CD14-positive monocyte (primary cell): ENCODE measurements around the gene SLC25A25. TPM values are rescaled to one million over a fixed set of nuclear protein-coding genes. Genes with fewer than 3 reads are reported as not detected.

Source experiments
- DNase-seq, 3 donors: peaks; one replicate each; pipeline ENCODE4 v3.0.0-alpha.2; 2011 to 2022
- H2AFZ ChIP-seq: 2 replicates; pipeline ENCODE4 v1.6.0; 2012; ENCODE audit warnings: mild to moderate bottlenecking, low read depth, low read length, inconsistent platforms; ENCODE audit not compliant: insufficient read depth, poor library complexity, severe bottlenecking
- H3K27ac ChIP-seq, 2 donors: 1 replicate in 1 of 2; 2 replicates in 1 of 2; pipeline ENCODE4 v1.5.1; 2012 to 2013; ENCODE audit warnings: low read length in 2 of 2, control low read depth in 1 of 2, inconsistent platforms in 1 of 2, low read depth in 1 of 2, mild to moderate bottlenecking in 1 of 2
- H3K27me3 ChIP-seq, 2 donors: one replicate each; pipeline versions ENCODE4 v1.6.0 to v1.6.1; 2011 to 2013; ENCODE audit warnings: low read length in 2 of 2; ENCODE audit not compliant: control insufficient read depth in 2 of 2, insufficient read depth in 2 of 2
- H3K36me3 ChIP-seq, 2 donors: replicated peaks in 1 of 2; 1 replicate in 1 of 2; 2 replicates in 1 of 2; pipeline versions ENCODE4 v1.5.1 to v1.6.1; 2012 to 2013; ENCODE audit warnings: low read length in 2 of 2, control low read depth in 1 of 2, inconsistent platforms in 1 of 2, mild to moderate bottlenecking in 1 of 2; ENCODE audit not compliant: insufficient read depth in 2 of 2, control insufficient read depth in 1 of 2
- H3K4me1 ChIP-seq, 2 donors: 1 replicate in 1 of 2; 2 replicates in 1 of 2; pipeline versions ENCODE4 v1.5.1 to v1.6.1; 2012 to 2013; ENCODE audit warnings: low read length in 2 of 2, control low read depth in 1 of 2, inconsistent platforms in 1 of 2, mild to moderate bottlenecking in 1 of 2, moderate library complexity in 1 of 2; ENCODE audit not compliant: insufficient read depth in 2 of 2, control insufficient read depth in 1 of 2
- H3K4me2 ChIP-seq: replicated peaks from 2 replicates; pipeline ENCODE3; 2012; ENCODE audit warnings: low read length, moderate library complexity, mild to moderate bottlenecking; ENCODE audit not compliant: poor library complexity, severe bottlenecking; ENCODE audit errors: extremely low read depth
- H3K4me3 ChIP-seq, 3 experiments: fragments of 200-600 bp in 1 of 3; sonication (generic) in 1 of 3; replicated peaks in 1 of 3; 1 replicate in 2 of 3; 2 replicates in 1 of 3; pipeline ENCODE4 v1.5.1; 2011 to 2013; ENCODE audit warnings: low read length in 3 of 3, mild to moderate bottlenecking in 3 of 3, control low read depth in 2 of 3, low read depth in 2 of 3, inconsistent platforms in 1 of 3, moderate library complexity in 1 of 3
- H3K79me2 ChIP-seq: 2 replicates; pipeline ENCODE4 v1.6.0; 2012; ENCODE audit warnings: mild to moderate bottlenecking, control low read depth, inconsistent platforms, low read length, moderate library complexity; ENCODE audit not compliant: insufficient read depth
- H3K9ac ChIP-seq: 2 replicates; pipeline ENCODE4 v1.6.0; 2017; ENCODE audit warnings: low read length, mild to moderate bottlenecking; ENCODE audit not compliant: insufficient read depth, poor library complexity, severe bottlenecking
- H3K9me3 ChIP-seq, 2 donors: replicated peaks in 1 of 2; 1 replicate in 1 of 2; 2 replicates in 1 of 2; pipeline versions ENCODE4 v1.5.1 to v1.6.1; 2012 to 2013; ENCODE audit warnings: low read length in 2 of 2, control low read depth in 1 of 2; ENCODE audit not compliant: control insufficient read depth in 1 of 2, insufficient read depth in 1 of 2
- H4K20me1 ChIP-seq: 2 replicates; pipeline ENCODE4 v1.6.0; 2012; ENCODE audit warnings: mild to moderate bottlenecking, low read length, control low read depth, moderate library complexity; ENCODE audit not compliant: insufficient read depth
- H3K27ac Mint-ChIP-seq, 7 donors: one replicate each; pipeline ENCODE4 v1.8.0; 2020; ENCODE audit warnings: mild to moderate bottlenecking in 7 of 7, mixed read lengths in 7 of 7, moderate library complexity in 6 of 7, inconsistent platforms in 2 of 7
- H3K27me3 Mint-ChIP-seq, 3 donors: one replicate each; pipeline ENCODE4 v1.8.0; 2021 to 2022; ENCODE audit warnings: low read depth in 3 of 3, mild to moderate bottlenecking in 3 of 3, mixed read lengths in 3 of 3, moderate library complexity in 3 of 3, inconsistent platforms in 1 of 3
- H3K36me3 Mint-ChIP-seq, 2 donors: one replicate each; pipeline ENCODE4 v1.8.0; 2020; ENCODE audit warnings: mixed read lengths in 2 of 2, inconsistent platforms in 1 of 2, mild to moderate bottlenecking in 1 of 2
- H3K4me1 Mint-ChIP-seq: one replicate; pipeline ENCODE4 v1.8.0; 2020; ENCODE audit warnings: mild to moderate bottlenecking, mixed read lengths
- H3K4me3 Mint-ChIP-seq, 2 donors: one replicate each; pipeline ENCODE4 v1.8.0; 2020; ENCODE audit warnings: mild to moderate bottlenecking in 2 of 2, mixed read lengths in 2 of 2, moderate library complexity in 1 of 2
- H3K9me3 Mint-ChIP-seq, 7 donors: one replicate each; pipeline ENCODE4 v1.8.0; 2020 to 2022; ENCODE audit warnings: mixed read lengths in 7 of 7, mild to moderate bottlenecking in 6 of 7, moderate library complexity in 6 of 7, inconsistent platforms in 2 of 7
- WGBS: methylation state at CpG from one replicate; pipeline ENCODE4 v1.1.5; 2013; ENCODE audit warnings: missing lambda C conversion rate; ENCODE audit not compliant: insufficient coverage; 5-methylcytosine and 5-hydroxymethylcytosine counted together
- intact Hi-C, 2 donors: fragments of 100-400 bp; cut with micrococcal nuclease; formaldehyde crosslinking; loops; one replicate each; pipeline versions ENCODE4 v1.15.0 to v1.15.1; 2023
- polyA plus RNA-seq, 3 donors: library from polyadenylated mRNA; depleted of rRNA in 1 of 3; unstranded in 2 of 3; stranded (reverse) in 1 of 3; fragments of 300-500 nt in 2 of 3; fragments of >200 nt in 1 of 3; fragmentation: Illumina TruSeq in 2 of 3; gene quantifications; 1 replicate in 2 of 3; 2 replicates in 1 of 3; pipeline ENCODE4 v1.2.3, GENCODE V29; 2012 to 2021
- TF ChIP-seq, protein P1 (sequence below): fragments of 200-600 bp; IDR thresholded peaks from one replicate; pipeline ENCODE4 v1.8.0; 2022; ENCODE audit warnings: antibody characterized with exemption, mild to moderate bottlenecking

The SLC25A25 gene
- polyA plus RNA-seq, 3 donors = 5.1 to 43.3 (median 6.3) TPM

DNA sequence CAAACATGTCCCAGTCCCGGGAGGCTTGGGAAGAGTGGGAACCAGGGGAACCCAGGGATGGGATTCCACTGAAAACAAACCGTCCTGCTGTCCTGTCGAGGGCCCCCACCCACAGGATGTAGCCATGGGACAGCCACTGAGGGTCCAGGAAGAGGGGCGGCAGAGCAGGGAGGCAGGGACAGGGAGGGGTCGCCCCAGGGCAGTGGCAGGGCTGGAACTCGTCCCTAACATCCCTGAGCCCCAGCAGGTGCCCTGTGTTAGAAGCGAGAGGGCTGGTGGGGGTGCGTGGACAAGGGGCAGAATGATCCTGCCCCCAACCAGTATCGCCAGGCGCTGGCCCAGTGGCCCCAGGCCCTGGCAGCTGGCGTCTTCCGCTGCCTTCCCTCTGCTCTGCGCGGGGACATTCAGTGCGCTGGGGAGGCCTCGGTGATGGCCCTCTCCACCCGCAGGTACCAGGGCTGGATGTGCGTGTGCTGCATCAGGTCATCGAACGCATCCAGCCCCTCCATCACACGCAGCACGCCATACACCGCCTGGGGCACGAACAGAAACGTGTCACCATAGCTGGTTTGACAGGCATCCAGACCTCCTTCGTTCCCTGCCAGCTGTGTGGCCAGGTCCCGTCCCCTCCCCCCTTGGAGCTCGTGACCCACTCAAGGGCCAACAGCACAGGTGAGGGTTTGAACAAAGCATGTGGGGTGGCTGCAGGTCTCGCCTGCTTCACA, 52.9 kb downstream of the SLC25A25 start:
- H3K27ac Mint-ChIP-seq = no peak overlapping the region
- peaks cover 2 to 6% (median 2%) of the 10 kb centered on the region in 3 donors for H3K27me3 Mint-ChIP-seq
- Histone ChIP-seq H3K9ac (no peak overlapping the region), H2AFZ (no peak overlapping the region), H3K4me2 (no peak overlapping the region), H3K27ac (no peak overlapping the region), H3K36me3 (peaks cover 34 to 44% of the 10 kb centered on the region in 2 donors), H3K4me1 (peaks cover 18 to 21% of the 10 kb centered on the region in 2 donors), H4K20me1 (peaks cover 18% of the 10 kb centered on the region), H3K4me3 (no peak overlapping the region), H3K27me3 (no peaks in the 10 kb centered on the region), H3K9me3 (no peaks in the 10 kb centered on the region), H3K79me2 (no peaks in the 10 kb centered on the region)
- WGBS = 93% methylated on average over 26 of the region's 29 CpGs
- TF ChIP-seq, protein P1, sequence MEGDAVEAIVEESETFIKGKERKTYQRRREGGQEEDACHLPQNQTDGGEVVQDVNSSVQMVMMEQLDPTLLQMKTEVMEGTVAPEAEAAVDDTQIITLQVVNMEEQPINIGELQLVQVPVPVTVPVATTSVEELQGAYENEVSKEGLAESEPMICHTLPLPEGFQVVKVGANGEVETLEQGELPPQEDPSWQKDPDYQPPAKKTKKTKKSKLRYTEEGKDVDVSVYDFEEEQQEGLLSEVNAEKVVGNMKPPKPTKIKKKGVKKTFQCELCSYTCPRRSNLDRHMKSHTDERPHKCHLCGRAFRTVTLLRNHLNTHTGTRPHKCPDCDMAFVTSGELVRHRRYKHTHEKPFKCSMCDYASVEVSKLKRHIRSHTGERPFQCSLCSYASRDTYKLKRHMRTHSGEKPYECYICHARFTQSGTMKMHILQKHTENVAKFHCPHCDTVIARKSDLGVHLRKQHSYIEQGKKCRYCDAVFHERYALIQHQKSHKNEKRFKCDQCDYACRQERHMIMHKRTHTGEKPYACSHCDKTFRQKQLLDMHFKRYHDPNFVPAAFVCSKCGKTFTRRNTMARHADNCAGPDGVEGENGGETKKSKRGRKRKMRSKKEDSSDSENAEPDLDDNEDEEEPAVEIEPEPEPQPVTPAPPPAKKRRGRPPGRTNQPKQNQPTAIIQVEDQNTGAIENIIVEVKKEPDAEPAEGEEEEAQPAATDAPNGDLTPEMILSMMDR = no peak
- no peak for DNase-seq
- H3K9me3 Mint-ChIP-seq = no peaks in the 10 kb centered on the region
- peaks cover 23% of the 10 kb centered on the region for H3K4me1 Mint-ChIP-seq
- H3K36me3 Mint-ChIP-seq = peaks cover 35 to 56% of the 10 kb centered on the region in 2 donors
- H3K4me3 Mint-ChIP-seq = no peak overlapping the region
- intact Hi-C loops = no loop called here

DNA sequence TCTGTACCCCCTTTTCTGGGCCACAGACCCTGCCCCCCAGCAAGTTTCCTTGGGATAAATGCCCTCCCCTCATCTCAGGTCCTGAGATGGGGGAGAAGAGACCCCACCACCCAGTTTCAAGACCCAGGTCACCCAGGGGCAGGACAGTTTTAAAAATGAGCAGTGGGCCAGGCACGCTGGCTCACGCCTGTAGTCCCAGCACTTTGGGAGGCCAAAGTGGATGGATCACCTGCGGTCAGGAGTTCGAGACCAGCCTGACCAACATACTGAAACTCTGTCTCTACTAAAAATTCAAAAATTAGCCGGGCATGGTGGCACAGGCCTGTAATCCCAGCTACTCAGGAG, 53.4 kb downstream of the SLC25A25 start:
- Histone ChIP-seq H3K79me2 (no peaks in the 10 kb centered on the region), H4K20me1 (peaks cover 23% of the 10 kb centered on the region), H2AFZ (no peak overlapping the region), H3K4me3 (no peak overlapping the region), H3K9ac (no peak overlapping the region), H3K36me3 (peaks cover 34 to 44% of the 10 kb centered on the region in 2 donors), H3K4me1 (peaks cover 23 to 25% of the 10 kb centered on the region in 2 donors), H3K27ac (no peak overlapping the region), H3K4me2 (no peak overlapping the region), H3K9me3 (no peaks in the 10 kb centered on the region), H3K27me3 (no peaks in the 10 kb centered on the region)
- Mint-ChIP-seq H3K27ac (no peak overlapping the region), H3K9me3 (no peaks in the 10 kb centered on the region), H3K4me1 (peaks cover 27% of the 10 kb centered on the region), H3K36me3 (peaks cover 35 to 56% of the 10 kb centered on the region in 2 donors), H3K27me3 (peaks cover 2 to 6% (median 2%) of the 10 kb centered on the region in 3 donors), H3K4me3 (no peak overlapping the region)
- intact Hi-C loops = no loop called here
- 80% methylated on average over 1 of the region's 5 CpGs for WGBS
- TF ChIP-seq, protein P1 = no peak
- no peak for DNase-seq
